ENCODE measurements around the gene KLRK1.
"Not testable (repeated sequence)": the region's sequence is repeated elsewhere in the genome, so short reads cannot be mapped to it uniquely, and the experiment has no call there.

GRCh38 chr12:10387498-10387897, 2.3 kb downstream of the KLRK1 start:
- TF ChIP-seq CTCF, POLR2A (IDR thresholded peaks at IDR 0.05): not testable (repeated sequence)
